Measurements from ENCODE around the gene NR6A1. TPM values are rescaled to one million over a fixed set of nuclear protein-coding genes. Genes with fewer than 3 reads are reported as not detected.

The NR6A1 gene
- total and polyA plus RNA-seq, 9 donors, result 0.29 to 1.7 (median 1.00) TPM

- TF ChIP-seq EP300 (IDR thresholded peaks at IDR 0.05) (no peak), POLR2A (IDR thresholded peaks at IDR 0.05) (no peak)
- TF ChIP-seq, protein P1, sequence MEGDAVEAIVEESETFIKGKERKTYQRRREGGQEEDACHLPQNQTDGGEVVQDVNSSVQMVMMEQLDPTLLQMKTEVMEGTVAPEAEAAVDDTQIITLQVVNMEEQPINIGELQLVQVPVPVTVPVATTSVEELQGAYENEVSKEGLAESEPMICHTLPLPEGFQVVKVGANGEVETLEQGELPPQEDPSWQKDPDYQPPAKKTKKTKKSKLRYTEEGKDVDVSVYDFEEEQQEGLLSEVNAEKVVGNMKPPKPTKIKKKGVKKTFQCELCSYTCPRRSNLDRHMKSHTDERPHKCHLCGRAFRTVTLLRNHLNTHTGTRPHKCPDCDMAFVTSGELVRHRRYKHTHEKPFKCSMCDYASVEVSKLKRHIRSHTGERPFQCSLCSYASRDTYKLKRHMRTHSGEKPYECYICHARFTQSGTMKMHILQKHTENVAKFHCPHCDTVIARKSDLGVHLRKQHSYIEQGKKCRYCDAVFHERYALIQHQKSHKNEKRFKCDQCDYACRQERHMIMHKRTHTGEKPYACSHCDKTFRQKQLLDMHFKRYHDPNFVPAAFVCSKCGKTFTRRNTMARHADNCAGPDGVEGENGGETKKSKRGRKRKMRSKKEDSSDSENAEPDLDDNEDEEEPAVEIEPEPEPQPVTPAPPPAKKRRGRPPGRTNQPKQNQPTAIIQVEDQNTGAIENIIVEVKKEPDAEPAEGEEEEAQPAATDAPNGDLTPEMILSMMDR (IDR thresholded peaks at IDR 0.05), result no peak
- WGBS, 3 donors, result 70 to 80% (median 75%) methylated on average over 6 of the region's 6 CpGs
- intact Hi-C loops (cut with DNase I), result no loop called here
- Histone ChIP-seq H3K27ac (no peak overlapping the region), H3K27me3 (no peaks in the 10 kb centered on the region), H3K4me3 (no peak overlapping the region), H3K9me3 (no peaks in the 10 kb centered on the region), H3K4me1 (ENCODE audit: insufficient read depth) (no peaks in the 10 kb centered on the region), H3K36me3 (no peaks in the 10 kb centered on the region)
- DNase-seq, result no peak
Measured at GRCh38 chr9:124576751-124577150, 194.4 kb downstream of the NR6A1 start.

- no peak for DNase-seq
- H3K4me1 ChIP-seq (ENCODE audit: insufficient read depth), result no peaks in the 10 kb centered on the region
- no peak overlapping the region for H3K27ac ChIP-seq
- no peaks in the 10 kb centered on the region for H3K9me3 ChIP-seq
- no peak overlapping the region for H3K4me3 ChIP-seq
- TF ChIP-seq EP300 (IDR thresholded peaks at IDR 0.05) (no peak), POLR2A (IDR thresholded peaks at IDR 0.05) (no peak)
- TF ChIP-seq, protein P1 (IDR thresholded peaks at IDR 0.05), result no peak
- intact Hi-C loops (cut with DNase I), result no loop called here
- 80 to 90% (median 82%) methylated on average over 10 of the region's 10 CpGs for WGBS, 3 donors
- H3K36me3 ChIP-seq, result no peaks in the 10 kb centered on the region
- H3K27me3 ChIP-seq, result no peaks in the 10 kb centered on the region
Measured at GRCh38 chr9:124574534-124575375, 196.4 kb downstream of the NR6A1 start.

- Histone ChIP-seq H3K9me3 (no peaks in the 10 kb centered on the region), H3K36me3 (no peaks in the 10 kb centered on the region), H3K27ac (no peak overlapping the region), H3K4me3 (no peak overlapping the region), H3K27me3 (no peaks in the 10 kb centered on the region), H3K4me1 (ENCODE audit: insufficient read depth) (no peaks in the 10 kb centered on the region)
- intact Hi-C loops (cut with DNase I), result no loop called here
- WGBS, 3 donors, result 91 to 95% (median 92%) methylated on average over 4 of the region's 4 CpGs
- TF ChIP-seq, protein P1 (IDR thresholded peaks at IDR 0.05), result no peak
- TF ChIP-seq POLR2A (IDR thresholded peaks at IDR 0.05) (no peak), EP300 (IDR thresholded peaks at IDR 0.05) (no peak)
- DNase-seq, result no peak
Measured at GRCh38 chr9:124570942-124571666, 200.0 kb downstream of the NR6A1 start.

DNA sequence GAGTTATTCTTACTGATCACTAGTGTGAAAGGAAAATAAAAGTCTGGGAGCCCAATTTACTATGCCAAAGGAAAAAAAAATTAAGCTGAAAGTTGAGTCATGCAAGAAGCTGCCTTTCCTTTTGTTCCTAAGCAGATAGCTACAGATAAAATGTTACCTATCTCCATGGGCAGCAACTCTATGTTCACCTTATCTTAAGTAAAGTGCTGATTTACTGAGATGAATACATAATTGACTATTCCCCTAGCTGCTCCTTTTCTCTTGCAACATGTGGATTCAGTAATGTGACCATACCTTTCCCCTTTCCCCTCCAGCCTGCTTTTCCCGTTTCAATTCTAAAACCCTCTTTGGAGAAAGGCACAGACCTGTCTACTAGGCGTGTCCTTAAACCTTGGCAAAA is 201.2 kb downstream of the NR6A1 start:
- WGBS, 3 donors, result 57 to 75% (median 67%) methylated on average over 2 of the region's 2 CpGs
- Histone ChIP-seq H3K9me3 (no peaks in the 10 kb centered on the region), H3K4me1 (ENCODE audit: insufficient read depth) (no peaks in the 10 kb centered on the region), H3K4me3 (no peak overlapping the region), H3K27ac (no peak overlapping the region), H3K27me3 (no peaks in the 10 kb centered on the region), H3K36me3 (no peaks in the 10 kb centered on the region)
- intact Hi-C loops (cut with DNase I), result no loop called here
- DNase-seq, result no peak
- TF ChIP-seq POLR2A (IDR thresholded peaks at IDR 0.05) (no peak), EP300 (IDR thresholded peaks at IDR 0.05) (no peak)
- TF ChIP-seq, protein P1 (IDR thresholded peaks at IDR 0.05), result no peak

Data from ovary (tissue), 9 donors.